GM04503 (cell line): ENCODE data around the gene DNTT.
A peak's percentile ranks its signal among the peaks of the same experiment; 100 is the strongest.
"Not testable (repeated sequence)": the region's sequence is repeated elsewhere in the genome, so short reads cannot be mapped to it uniquely, and the experiment has no call there.

ENCODE experiments used
- DNase-seq: peaks from one replicate; pipeline ENCODE4 v3.0.0-alpha.2; 2012; ENCODE audit warnings: low read depth

The DNTT gene

DNA sequence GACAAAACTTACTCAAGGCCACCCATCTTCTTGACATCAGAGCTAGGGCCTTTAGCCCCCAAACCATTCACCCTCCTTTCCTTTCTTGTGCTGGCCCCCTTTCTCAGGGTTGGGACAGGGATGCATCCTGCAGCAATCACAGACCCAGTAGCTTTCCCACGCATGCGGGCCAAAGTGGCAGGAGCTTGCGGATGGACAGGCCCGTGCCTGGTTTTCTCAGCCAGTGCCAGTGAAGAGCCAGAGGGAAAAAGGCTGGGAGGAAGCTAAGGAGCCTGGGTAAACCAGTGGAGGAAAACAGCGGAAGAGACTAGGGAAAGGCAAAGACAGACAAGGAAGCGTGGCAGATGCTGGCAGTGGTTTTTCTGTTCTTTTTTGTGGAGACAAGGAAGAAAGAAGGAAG, 27.8 kb upstream of the DNTT start:
- no peak for DNase-seq

DNA sequence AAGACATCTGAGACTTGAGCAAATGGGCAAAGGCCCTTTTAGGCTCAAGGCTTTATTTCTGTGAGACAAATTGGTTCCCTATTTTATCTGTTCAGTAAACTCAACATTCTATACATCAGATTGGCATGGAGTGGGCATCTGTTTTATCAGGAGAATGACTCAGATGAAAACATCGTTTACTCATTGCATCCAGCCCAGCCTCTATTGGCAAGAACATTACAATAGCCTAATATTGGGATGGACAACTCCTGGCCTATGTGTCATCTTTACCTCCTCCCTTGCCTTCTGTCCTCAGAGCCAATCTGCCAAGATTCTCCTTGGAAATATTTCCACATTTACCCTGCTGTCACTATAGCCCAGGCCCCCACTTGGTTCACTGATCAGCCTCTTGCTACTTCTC, 27.4 kb upstream of the DNTT start:
- DNase-seq: no peak

DNA sequence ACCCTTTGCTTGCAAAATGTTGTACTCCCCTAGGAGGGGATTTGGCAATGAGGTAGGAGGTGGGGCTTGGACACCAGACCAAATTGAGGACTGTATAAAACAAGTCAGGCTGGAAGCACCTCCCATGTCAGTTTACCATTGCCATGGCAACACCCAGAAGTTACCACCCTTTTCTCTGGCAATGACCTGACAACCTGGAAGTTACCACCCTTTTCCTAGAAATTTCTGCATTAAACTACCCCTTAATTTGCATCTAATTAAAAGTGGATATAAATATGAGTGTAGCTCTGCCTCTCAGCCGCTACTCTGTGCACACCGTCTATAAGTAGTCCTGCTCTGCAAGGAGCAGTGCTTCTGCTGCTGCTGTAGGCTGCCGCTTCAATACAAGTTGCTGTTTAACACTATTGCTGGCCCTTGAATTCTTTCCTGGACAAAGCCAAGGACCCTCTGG, 25.0 kb upstream of the DNTT start:
- DNase-seq: no peak

DNA sequence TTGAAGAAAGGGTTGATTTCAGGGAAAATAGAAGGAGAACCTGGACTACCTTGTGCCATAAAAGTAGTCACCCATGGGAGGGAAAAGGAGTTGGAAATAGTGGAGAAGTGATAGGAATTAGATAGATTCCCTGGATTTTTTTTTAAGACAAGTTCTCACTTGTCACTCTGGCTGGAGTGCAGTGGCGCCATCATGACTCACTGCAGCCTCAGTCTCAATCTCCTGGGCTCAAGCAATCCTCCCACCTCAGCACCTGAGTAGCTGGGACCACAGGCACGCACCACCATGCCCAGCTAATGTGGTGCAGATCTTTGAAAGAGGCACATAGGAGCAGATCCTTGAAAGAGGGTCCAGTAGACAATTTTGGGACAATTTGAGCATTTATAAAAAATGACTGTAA, 23.4 kb upstream of the DNTT start:
- no peak for DNase-seq

DNA sequence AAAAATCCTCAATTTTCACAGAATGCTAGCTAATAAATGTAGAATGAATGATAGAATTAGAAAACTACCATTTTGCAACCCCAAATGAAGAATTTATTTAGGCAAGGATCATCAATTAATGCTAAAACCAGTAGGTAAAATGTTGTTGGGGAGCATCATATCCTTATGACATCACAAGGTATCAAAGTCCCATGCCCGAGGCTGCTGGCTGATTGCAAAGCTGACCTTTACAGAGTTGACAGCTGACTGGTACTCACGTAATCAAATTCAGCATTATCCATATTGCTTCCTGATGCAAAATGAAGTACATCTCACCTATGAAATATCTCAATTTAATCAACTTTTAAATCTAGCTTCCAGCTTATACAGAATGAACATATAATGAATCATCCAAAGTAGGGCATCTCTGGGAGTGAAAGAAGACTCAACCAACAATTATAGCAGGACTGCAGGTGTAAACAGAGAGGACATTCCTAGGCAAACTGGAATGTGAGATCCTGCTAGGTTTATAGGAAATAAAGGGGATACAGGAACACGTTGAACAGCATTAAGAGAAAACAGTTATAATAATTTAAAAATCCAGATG, 22.7 kb upstream of the DNTT start:
- DNase-seq: no peak

DNA sequence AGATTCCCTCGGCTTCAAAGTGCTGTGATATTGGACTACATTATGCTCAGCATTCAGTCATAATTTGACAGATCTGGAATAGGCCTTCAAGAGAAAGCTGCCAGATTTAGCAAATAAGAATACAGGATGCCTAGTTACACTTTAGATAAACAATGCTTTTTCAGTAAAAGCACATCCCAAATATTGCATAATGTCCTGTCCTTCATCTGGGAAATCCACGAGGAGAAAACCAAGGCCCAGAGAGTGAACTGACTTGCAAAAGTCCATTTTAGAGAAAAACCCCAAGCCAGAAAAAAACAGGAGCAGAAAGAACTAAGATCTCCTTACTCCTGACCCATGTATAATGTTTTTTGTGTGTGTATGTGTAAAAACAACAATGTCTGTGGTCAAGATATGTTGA, 20.9 kb upstream of the DNTT start:
- DNase-seq: no peak

DNA sequence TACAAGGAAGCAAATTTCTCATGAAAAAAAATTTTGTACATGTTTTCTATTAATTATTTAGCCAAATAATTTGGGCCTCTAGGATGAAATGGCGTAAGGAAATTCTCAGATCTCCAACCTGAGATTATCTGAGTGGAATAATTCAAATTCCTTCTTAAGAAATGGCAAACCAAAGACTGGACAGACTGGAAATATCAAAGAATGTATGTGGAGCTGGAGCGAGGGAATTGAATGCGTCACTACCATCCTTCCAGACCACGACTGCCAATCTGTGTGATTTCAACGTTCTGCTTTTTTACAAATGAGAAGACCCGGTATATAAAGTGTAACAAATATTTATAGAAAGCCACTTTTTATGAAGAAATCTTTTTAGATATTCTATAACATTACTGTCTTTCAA, 20.5 kb upstream of the DNTT start:
- DNase-seq: no peak

DNA sequence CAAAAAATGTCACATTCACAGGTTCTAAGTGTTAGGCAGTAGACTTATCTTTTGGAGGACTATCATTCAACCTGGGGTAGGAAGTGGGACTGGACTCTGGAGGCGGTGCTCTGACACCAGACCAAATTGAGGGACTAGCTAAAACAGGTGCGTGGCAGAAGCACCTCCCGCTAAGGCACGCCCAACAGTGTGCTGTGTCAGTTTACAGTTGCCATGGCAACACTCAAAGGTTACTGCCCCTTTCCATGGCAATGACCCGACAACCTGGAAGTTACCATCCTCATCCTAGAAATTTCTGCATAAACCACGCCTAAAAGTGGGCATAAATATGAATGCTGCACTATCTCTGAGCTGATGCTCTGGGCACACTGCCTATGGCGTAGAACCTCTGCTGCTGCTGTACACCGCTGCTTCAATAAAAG, 18.9 kb upstream of the DNTT start:
- DNase-seq: no peak

DNA sequence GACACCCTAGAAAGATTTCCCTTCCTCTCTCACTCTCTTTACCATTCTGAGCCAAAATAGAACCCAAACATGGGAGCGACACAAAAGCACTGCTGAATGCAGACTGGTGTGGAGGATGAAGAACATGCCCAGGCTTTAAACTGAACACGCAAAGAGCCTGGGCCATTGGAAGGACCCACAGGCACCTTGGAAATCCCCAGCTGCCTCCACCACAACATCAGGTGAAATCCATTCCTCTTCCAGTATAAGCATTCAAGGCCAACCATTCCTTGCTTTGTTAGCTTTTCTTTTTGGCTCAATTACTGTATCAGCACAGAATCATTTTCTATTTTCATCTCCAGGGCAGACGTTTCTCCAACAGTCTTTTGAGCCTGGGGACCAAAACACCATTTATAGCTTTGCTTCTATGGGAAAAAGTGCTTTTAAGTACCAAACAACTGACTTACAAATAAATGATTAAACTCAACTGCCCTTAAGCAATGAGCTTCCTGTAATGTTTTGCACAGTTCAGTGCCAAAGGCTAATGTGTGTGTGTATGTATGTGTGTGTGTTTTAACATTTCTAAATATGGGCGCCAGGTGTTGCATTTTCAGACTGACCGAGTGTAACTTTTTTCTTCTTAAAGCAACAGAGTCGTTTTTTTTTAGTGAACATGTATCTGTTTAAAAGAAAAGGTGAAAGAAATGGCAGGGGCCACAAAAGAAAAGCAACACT, 16.7 kb upstream of the DNTT start:
- no peak for DNase-seq

DNA sequence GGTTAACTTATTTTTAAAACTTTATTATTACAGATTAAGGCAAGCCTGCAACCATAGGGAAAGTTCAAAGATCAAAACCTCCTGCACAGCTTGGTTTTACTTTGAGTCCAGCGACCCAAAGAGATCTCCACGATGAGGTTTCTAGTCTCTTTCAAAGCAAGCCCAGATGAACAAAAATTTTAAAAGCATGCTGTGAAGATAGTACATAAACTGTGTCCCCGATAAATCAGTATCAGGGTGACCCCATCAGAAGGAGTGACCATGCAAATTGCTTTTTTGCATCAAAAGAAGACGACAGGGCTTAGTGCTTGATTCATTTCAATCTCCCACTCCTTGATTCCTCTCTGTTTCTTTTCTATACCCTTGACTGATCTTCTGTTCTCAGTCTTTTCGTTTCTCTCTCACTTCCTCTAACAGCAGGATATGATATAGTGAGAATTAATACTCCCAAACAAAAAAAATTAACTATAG, 16.0 kb upstream of the DNTT start:
- DNase-seq: no peak

DNA sequence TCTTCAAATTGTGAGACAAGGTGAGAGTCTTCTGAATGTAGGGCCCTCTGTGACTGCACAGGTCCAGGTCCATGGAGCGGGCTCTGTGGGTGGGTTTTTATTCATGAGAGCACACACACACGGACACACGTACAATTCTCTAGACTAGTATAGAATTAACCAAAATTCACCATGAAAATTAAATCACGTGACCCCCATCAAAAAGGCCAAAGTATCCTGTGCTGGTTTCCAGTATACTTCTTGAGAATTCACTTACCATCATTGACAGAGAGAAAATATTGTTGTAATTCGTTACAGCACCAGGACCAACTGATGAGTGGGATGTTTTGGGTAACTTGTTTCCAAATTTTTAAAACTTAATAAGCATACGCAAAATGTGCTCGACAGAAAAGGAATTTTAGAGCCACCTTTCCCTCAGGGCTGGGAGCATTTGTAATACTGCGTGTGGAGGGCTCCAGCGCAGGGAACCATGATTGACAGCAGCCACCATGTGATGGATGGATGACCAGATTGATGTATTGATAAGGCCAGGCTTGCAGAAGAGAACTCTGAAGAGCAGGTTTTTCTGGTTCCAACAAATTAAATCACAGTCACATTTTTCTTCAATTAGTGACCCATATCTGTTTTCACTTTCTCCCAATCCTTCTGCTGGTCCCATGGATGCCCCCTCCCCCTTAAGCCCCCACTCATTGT, 14.9 kb upstream of the DNTT start:
- DNase-seq: no peak

DNA sequence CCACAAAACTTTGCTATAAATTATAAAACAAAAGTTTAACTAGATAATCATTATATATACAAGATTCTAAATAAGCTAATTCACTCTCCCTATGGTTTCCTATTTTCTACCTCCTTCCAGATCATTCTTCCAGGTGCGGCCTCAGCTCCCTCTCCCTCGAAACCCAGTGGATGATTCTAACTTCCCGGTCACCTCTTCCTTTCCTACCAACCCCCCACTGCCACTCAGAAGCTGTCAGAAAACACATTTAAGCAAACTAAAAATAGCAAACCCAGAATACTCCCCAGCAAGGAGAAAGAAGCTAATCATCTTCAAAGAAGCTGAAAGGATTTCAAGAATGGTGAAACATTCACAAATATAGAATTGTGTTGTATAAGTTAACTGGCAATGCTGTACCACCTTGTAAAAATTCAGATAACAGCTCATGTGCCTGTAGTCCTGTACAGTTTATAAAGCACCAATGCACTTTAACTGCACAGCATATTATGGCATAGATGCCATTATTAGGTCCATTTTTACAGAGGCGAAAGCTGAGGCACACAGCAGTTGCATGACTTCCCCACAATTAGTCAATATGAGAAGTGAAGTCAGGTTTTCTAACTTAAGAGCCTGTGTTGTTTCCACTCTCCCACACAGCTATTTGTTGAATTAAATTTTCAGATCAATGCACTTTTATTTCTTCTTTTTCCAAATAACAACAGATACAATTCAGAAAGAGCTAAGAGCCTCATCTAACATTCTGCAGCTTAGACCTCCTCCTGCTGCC, 13.7 kb upstream of the DNTT start:
- no peak for DNase-seq

DNA sequence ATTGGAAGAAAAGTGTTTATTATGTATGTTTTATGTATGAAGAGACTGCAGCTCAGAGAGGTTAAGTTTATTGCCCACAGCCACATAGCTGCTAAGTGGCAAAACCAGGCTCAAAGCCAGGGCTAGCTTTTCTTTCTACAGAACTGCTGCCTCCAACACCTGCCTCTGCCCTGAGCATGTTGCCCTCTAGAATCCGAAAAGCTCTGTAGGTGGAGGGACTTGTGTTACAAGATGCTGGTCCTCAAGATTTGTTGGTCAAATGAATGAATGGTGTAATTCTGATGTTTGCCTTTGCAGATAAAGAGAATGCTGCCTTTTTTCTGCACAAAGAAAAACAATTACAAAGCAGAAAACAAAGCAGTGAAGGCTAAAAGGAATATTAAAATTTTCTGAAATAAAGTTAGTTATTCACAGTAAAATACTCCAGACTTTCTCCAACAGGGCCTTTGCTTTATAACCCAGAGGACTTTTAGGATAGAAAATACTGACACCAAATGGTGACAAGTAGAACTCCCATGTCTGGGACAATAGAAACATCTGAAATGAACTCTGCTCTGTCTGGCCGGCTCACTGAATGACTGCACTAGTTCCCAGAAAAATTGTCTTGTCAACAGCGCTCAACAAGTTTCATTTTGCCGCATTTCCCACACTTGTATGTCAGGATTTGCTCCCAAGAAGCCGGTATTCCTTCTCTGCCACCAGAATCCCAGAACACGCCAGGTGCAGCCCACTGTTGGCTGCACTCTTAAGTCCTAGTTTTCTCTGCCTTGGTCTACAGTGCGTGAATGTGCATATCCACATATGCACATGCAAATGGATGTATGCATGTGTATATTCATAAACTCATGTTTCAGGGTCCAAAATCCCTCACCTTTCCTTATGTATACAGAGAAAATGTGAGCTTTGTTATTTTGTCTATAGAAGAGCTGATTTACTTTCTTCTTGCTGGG, 11.0 kb upstream of the DNTT start:
- DNase-seq: peak; percentile 11

DNA sequence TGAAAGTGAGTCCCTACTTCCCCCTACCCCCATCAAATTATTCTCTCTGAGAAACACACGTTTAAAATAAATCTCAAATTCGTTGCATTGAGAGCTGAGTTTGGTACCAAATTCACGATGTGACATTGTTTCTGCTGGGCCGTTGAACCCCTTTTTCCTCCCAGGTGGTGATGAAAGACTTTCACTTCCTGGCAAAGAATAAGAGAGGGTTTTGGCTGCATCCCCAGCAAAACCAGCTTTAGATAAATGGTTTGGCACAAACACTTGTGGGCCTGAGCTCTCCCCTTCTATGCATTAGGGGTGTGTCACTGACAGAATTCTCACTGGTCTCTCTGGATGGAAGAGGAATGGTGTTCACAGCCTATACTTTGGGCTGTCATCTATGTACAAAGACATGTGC, 8.8 kb upstream of the DNTT start:
- DNase-seq: no peak

DNA sequence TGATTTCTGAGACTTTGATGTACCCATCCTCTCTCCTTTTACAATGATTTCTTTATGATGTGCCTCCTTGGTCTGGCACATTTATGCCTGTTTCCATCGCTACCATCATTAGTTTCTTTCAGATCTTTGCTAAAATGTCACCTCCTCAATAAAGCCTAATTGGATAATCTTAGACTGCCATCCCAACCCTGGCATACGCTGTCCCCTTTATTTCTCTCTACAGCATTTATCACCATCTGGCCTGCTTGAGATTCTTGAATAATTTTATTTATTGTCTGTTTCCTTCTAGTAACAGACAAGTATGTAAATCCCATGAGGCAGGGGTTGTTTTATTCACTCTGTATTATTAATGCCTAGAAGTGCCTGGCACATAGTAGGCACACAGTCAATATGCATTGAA, 6.7 kb upstream of the DNTT start:
- no peak for DNase-seq

DNA sequence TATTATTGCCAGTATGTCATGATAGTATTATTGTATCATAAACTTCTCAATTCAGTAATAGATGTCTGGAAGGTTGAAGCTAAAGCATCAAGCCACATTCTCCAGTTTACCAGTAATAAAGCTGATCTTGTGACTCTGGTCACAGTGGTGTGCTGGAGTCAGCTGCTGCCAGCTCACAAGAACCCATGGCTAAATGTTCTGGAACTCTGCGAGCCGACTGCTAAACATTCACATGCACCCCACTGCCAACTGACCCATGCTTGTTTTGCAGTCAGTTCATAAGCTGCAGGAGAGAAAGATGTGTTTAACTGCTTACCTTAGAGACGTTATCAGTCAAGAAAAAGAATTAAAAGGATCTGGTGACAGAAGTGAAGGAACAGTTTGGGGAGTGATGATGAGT, 5.9 kb upstream of the DNTT start:
- no peak for DNase-seq

DNA sequence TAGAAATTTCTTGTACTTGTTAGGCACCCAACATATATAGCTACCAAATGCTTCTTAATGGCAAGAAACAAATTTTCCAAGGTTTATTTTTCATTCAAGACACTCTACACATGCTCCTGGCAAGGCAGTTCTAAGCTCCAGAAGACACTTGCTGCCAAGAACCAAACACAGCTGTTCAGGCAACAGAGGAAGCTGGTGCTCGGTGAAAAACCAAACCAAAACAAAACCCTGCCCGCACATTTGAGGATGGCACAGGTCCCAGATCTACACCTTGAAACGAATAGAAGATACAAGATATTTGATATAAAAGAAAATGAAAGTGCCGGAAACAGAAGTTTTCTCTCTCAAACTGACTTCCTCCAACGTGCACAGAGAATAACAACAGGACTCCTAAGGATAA, 4.9 kb upstream of the DNTT start:
- DNase-seq: no peak

DNA sequence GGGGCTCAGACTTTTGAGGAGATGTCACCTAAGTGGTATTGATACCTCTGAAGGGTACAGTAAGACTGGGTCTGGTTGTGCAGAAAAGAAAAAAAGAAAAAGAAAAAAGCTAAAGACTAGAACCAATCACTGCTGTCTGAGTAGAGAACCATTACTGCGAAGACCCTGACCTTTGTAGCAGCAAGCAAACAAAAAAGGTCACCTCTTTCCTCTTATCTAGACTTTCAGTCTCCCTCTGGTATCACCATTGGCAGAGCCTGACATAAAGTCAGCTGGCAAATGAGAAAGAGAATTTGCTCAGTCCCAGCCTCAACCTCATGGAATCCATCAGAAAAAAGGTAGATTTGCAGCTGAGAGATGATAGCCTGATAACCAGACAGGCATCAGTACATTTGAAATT, 2.6 kb upstream of the DNTT start:
- DNase-seq: no peak

DNA sequence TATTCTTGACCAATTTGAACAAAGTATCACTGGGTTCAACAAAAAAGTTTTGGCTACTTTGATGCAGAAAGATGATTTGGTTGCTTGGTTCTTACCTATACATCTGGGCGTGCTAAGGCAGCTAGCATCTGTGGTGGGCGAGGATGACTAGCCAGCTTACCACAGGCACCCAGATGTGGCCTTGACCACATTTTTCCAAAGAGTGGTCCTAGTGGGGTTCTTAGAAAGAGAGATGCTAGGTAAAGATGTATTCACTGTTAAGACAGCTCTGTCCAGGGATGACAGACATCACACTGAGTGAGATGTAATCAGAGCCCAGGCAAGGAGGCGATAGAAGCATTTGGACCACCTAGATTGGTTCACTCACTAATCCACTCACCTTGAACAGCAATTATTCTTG, 785 bp downstream of the DNTT start:
- DNase-seq: no peak

DNA sequence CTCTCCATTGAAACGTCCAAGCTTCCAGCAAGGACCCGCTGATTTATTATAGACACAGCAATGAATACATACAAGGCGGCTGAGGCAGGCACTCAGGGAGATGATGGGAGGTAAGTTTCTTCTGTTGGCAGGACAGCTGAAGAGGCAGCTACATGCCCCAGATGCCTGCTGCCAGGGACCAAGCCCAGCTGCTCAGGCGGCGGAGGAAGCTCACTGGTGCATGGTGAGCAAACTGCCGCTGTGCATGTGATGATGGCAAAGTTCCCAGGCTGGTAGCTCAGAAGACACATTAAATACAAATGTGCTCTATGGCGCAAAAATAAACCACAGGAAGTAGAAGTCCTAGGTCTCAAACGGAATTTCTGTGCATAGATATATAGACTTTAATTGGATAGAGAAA, 2.3 kb downstream of the DNTT start:
- no peak for DNase-seq

DNA sequence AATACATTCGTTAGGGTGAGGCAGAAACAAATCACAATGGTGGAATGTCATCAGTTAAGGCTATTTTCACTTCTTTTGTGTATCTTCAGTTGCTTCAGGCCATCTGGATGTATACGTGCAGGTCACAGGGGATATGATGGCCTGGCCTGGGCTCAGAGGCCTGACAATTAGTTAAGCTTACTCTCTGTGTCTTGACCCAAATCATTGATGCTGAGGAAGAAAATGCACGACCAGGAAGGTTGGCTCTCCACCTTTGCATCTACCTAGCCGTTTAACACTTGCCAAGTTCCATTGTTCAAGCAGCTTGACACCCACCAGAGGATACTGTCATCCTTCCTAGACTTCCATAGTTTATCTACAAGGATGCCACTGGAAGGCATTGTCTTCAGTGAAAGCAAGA, 4.6 kb downstream of the DNTT start:
- DNase-seq: not testable (repeated sequence)
